ENCODE results near the gene FARP1. TPM values are rescaled to one million over a fixed set of nuclear protein-coding genes. Genes with fewer than 3 reads are reported as not detected.
"Not testable (repeated sequence)": the region's sequence is repeated elsewhere in the genome, so short reads cannot be mapped to it uniquely, and the experiment has no call there.

FARP1 gene
- total RNA-seq, 1 experiment from 2014 or later, result 33.0 TPM

DNA sequence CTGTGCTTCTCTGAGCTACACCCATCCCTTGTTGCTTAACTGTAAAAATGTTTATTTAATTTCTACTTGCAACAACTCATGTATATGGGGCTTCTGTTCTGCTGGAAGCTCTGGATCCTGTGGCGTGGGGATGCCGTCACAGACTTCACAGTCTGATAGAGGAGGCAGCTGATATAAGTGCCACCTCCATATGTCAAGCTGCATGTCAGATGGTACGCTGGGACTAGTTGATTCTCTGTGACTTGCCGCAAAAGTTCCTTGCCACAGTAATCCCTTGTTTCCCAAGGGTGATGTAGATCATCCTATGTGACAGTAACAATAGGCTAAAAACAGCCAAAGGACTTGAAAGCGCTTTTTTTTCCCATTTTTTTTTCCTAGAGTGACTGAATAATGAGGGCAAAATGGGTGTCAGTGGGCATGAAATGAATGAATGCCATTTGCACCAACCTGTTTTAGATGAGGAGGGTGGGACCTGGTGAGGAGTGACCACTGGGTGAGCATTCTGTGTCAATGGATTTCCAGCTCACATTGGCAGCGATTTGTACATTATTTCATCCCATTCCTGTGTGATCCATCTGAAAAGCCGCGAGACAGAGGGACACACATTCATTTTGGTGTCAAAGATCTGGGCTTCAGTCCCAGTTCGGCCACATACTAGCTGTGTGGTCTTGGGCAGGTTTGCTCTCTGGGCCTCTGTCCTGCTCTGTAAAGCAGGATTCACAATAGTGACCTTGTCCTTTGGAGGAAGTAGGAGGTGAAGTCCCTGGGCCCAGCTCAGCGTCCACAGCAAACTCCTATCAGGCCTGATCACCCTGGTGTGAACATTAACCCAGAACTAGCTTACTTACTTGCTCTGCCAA, 123.0 kb downstream of the FARP1 start:
- peak; percentile 77 for DNase-seq (ENCODE audit: low read depth)
- in situ Hi-C loops (cut with HindIII; ENCODE audit: low pct_unique_long_range_greater_than_20kb, low sequenced_read_pairs), result no loop called here

DNA sequence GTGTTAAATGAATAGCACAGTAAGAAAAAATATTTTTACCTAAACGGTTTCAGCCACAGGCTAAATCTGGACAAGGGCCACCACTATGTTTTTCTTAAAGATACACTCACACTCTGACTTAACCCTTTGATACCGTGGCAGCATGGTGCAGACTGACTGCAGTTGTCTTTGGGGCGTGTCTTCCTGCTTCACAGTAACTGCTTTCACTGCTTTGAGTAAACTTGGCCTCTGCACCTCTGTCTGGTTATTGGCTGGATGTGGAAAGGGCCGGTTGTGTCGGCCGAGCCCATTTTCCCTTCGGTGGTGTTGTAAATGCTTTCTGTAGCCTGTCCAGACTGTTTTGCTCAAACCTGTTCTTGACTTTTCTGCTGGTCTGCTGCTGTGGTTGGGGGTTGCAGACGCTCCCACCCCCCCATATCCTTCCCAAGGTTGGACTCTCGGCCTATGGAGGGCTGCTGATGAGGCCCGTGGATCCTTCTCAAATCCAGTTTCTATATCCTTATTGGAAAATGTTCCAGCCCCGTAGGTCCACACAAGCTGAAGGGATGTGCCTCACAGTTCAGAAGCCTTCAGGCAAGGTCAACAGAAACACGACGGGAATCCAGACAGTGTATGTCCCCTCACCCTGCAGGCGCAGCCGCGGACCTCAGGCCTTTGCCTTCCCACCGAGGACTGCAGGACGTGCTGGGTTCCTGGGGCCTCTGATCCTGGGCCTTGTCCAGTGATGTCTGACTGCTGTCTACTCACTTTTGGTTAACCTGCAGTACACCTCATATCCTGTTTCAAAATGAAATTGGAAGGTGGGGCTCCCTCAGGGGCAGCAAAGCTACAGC, 124.4 kb downstream of the FARP1 start:
- in situ Hi-C loops (cut with HindIII; ENCODE audit: low pct_unique_long_range_greater_than_20kb, low sequenced_read_pairs), result no loop called here
- peak; percentile 85 for DNase-seq (ENCODE audit: low read depth)

GRCh38 chr13:98269386-98269785, 126.5 kb downstream of the FARP1 start:
- no peak for DNase-seq (ENCODE audit: low read depth)
- in situ Hi-C loops (cut with HindIII; ENCODE audit: low pct_unique_long_range_greater_than_20kb, low sequenced_read_pairs), result no loop called here

- in situ Hi-C loops (cut with HindIII; ENCODE audit: low pct_unique_long_range_greater_than_20kb, low sequenced_read_pairs), result no loop called here
- DNase-seq (ENCODE audit: low read depth), result no peak
Measured at GRCh38 chr13:98270819-98271218, 127.9 kb downstream of the FARP1 start.

- DNase-seq (ENCODE audit: low read depth); in situ Hi-C loops (cut with HindIII; ENCODE audit: low pct_unique_long_range_greater_than_20kb, low sequenced_read_pairs): not testable (repeated sequence)
Measured at GRCh38 chr13:98271646-98272045, 128.8 kb downstream of the FARP1 start.

- DNase-seq (ENCODE audit: low read depth), result no peak
- in situ Hi-C loops (cut with HindIII; ENCODE audit: low pct_unique_long_range_greater_than_20kb, low sequenced_read_pairs), result no loop called here
Measured at GRCh38 chr13:98272549-98272948, 129.7 kb downstream of the FARP1 start.

DNA sequence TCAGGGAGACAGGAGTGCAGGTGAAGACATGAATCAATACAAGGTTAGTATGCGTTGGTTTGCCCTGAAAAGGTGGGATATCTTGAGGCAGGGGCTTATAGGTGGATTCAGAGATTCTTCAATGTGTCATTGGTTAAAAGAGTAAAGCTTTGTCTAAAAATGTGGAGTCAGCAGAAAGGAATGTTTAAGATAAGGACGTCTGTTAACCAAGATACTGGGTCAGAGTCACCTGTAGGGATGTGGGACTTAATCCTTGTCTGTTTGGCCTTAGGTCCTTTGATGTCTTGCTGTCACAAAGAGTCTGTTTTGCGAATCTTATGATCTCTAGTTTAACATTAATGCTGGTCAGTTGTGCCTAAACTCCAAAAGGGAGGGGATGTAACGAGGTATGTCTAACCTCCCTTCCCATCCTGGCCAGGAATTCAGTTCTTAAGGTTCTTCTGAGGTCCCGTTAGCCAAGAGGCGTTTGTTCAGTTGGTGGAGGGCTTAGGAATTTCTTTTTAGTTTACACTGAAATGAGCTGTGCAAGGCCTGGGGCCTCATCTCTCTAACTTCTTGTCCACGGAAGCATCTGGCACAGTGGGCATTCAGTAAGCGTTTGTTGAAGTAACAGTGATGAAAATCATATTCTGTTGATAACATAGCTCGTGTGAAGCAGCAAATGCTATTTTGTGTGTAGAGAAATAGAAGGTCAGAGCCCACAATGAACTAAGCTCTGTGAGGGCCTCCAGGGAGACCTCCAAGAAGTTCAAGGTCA, 130.4 kb downstream of the FARP1 start:
- in situ Hi-C loops (cut with HindIII; ENCODE audit: low pct_unique_long_range_greater_than_20kb, low sequenced_read_pairs), result no loop called here
- DNase-seq (ENCODE audit: low read depth), result no peak

- no peak for DNase-seq (ENCODE audit: low read depth)
- in situ Hi-C loops (cut with HindIII; ENCODE audit: low pct_unique_long_range_greater_than_20kb, low sequenced_read_pairs), result no loop called here
Measured at GRCh38 chr13:98273824-98274742, 131.2 kb downstream of the FARP1 start.

DNA sequence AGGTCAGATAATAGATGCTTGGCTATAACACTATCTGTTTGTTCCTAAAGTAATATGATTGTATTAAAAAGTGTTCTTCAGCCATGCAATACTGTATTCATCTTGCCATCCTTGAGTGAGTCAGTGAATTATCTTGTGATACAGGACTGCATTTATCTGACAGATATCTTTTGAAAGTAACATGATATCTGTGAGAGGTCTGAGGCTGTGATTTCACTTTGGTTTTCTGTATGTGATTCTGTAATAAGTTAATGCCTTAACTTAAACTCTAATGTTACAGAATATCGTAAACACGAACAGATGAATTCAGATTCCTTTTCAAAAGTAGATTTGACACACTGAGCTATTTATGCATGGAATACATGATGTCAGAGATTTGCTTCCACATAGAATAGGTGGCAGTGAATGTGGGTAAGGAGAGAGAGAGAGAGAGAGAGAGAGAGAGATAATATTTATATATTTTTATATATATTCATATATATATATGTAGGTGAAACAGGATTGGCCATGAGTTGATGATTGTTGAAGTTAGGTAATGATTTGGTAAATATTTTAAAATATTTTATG, 132.1 kb downstream of the FARP1 start:
- DNase-seq (ENCODE audit: low read depth), result peak; percentile 39
- in situ Hi-C loops (cut with HindIII; ENCODE audit: low pct_unique_long_range_greater_than_20kb, low sequenced_read_pairs), result no loop called here

DNA sequence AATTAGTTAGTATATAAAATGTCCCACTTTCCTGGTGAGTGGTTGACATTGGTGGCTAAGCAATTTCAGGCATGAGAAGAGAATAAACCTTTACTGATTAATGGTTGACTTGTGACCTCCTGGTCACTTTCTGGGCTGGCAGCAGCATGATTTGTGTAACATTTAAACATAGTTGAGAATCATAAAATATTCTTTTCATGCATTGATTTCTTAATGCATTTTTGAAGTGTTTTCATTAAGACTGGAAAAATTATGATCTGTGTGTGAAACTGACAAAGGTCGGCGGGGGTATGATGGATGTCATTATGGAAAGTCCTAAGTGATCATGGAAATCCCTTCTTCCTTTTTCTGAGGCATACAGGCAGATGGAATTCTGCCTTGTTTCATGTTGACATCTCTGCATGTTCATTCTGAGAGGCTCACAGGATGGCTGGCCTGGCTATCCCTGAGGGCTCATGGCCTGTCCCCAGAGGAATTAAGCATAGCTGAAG, 132.8 kb downstream of the FARP1 start:
- in situ Hi-C loops (cut with HindIII; ENCODE audit: low pct_unique_long_range_greater_than_20kb, low sequenced_read_pairs), result no loop called here
- peak; percentile 65 for DNase-seq (ENCODE audit: low read depth)

DNA sequence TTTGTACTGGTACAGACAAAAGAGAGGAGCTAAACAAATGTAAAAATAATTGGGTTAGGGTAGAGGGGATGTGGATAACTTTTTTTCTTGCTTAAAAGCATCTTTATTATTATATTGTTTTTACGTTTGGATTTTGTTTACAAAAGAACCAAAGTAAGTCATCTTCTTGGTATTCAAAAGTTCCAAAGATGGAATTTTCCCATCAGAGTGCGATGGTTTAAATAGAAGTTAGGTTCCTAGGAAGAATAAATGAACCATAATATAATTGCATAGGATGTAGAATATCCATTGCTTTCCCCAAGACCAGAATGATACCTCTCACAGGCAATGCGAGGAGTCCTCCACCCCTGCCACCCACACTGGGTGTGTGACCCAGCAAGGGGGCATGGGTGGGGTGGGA, 133.6 kb downstream of the FARP1 start:
- no peak for DNase-seq (ENCODE audit: low read depth)
- in situ Hi-C loops (cut with HindIII; ENCODE audit: low pct_unique_long_range_greater_than_20kb, low sequenced_read_pairs), result no loop called here

GRCh38 chr13:98278068-98278724, 135.3 kb downstream of the FARP1 start:
- no peak for DNase-seq (ENCODE audit: low read depth)
- in situ Hi-C loops (cut with HindIII; ENCODE audit: low pct_unique_long_range_greater_than_20kb, low sequenced_read_pairs), result no loop called here

GRCh38 chr13:98279473-98280175, 136.7 kb downstream of the FARP1 start:
- in situ Hi-C loops (cut with HindIII; ENCODE audit: low pct_unique_long_range_greater_than_20kb, low sequenced_read_pairs), result no loop called here

GRCh38 chr13:98280176-98280510, 137.2 kb downstream of the FARP1 start:
- in situ Hi-C loops (cut with HindIII; ENCODE audit: low pct_unique_long_range_greater_than_20kb, low sequenced_read_pairs), result no loop called here
- no peak for DNase-seq (ENCODE audit: low read depth)

More at GRCh38 chr13:98279473-98280175, 136.7 kb downstream of the FARP1 start:
- DNase-seq (ENCODE audit: low read depth), result peak; percentile 91

DNA sequence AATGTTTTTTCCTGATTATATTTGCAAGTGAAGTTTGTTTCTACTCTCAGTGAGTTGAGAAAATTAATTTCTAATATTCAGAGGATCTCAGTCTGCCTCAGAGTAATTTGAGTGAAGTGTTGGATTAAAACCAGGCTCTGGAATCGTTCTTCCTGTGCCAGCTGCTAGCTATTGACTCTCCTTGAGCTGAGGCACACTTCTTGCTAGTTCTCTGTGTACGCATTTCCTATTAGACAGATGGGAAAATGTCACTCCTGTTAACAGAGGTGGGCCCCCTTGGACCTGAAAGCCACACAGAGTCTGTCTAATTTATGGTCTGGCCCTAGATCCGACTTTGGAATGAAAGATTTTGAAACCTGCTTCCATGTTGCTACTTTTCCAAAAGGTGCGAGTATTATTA, 141.8 kb downstream of the FARP1 start:
- no peak for DNase-seq (ENCODE audit: low read depth)
- in situ Hi-C loops (cut with HindIII; ENCODE audit: low pct_unique_long_range_greater_than_20kb, low sequenced_read_pairs), result no loop called here

DNA sequence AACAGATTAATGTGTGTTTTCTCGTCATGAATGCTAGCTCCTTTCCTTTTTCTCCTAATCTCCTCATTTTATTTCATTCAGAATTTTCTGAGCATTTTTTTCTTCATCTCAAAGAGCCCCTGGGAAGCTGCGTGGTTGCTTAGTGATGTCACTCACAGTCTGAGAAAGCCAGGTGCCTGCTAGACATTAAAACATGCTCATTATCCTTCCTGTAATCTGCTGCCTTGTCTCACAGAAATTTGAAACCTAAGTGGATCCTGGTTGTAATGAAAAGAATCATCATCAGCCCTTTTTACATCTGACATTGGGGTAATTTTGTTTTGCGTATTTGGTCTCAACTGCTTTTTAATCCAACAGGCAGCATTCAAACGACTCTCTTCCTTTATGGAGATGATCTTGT, 142.4 kb downstream of the FARP1 start:
- in situ Hi-C loops (cut with HindIII; ENCODE audit: low pct_unique_long_range_greater_than_20kb, low sequenced_read_pairs), result no loop called here

More for the DNA sequence above, 142.4 kb downstream of the FARP1 start:
- DNase-seq (ENCODE audit: low read depth), result no peak

All from Caki2 (cell line).